NCI-H2227 (cell line): ENCODE data around the gene COPG2.
"Not testable (repeated sequence)": the region's sequence is repeated elsewhere in the genome, so short reads cannot be mapped to it uniquely, and the experiment has no call there.

Experiments used
- DNase-seq: peaks from one replicate; lab custom pipeline; 2025; ENCODE audit not compliant: unreplicated experiment; lab: John Stamatoyannopoulos, UW

The COPG2 gene

GRCh38 chr7:130649004-130649790, 19.4 kb downstream of the COPG2 start:
- no peak for DNase-seq

- no peak for DNase-seq
These were observed 20.0 kb downstream of the COPG2 start for GRCh38 chr7:130648580-130648979.

- DNase-seq = no peak
These were observed 26.2 kb downstream of the COPG2 start for GRCh38 chr7:130642383-130642782.

GRCh38 chr7:130641497-130641896, 27.1 kb downstream of the COPG2 start:
- no peak for DNase-seq

- no peak for DNase-seq
These were observed 27.5 kb downstream of the COPG2 start for GRCh38 chr7:130641040-130641439.

- no peak for DNase-seq
These were observed 29.2 kb downstream of the COPG2 start for GRCh38 chr7:130639388-130639787.

- no peak for DNase-seq
These were observed 36.4 kb downstream of the COPG2 start for GRCh38 chr7:130632111-130632510.

- DNase-seq = no peak
These were observed 39.6 kb downstream of the COPG2 start for GRCh38 chr7:130628901-130629300.

- DNase-seq = no peak
These were observed 40.8 kb downstream of the COPG2 start for GRCh38 chr7:130627775-130628174.

- no peak for DNase-seq
These were observed 45.7 kb downstream of the COPG2 start for GRCh38 chr7:130622866-130623265.

GRCh38 chr7:130615583-130615982, 53.0 kb downstream of the COPG2 start:
- no peak for DNase-seq

GRCh38 chr7:130614449-130614848, 54.1 kb downstream of the COPG2 start:
- DNase-seq = no peak

GRCh38 chr7:130611218-130611617, 57.3 kb downstream of the COPG2 start:
- DNase-seq = peak; percentile 14

GRCh38 chr7:130607066-130607465, 61.5 kb downstream of the COPG2 start:
- DNase-seq = not testable (repeated sequence)

GRCh38 chr7:130606161-130606560, 62.4 kb downstream of the COPG2 start:
- no peak for DNase-seq

GRCh38 chr7:130598056-130598455, 70.5 kb downstream of the COPG2 start:
- DNase-seq = no peak

- no peak for DNase-seq
These were observed 72.6 kb downstream of the COPG2 start for GRCh38 chr7:130595986-130596385.

- DNase-seq = peak; percentile 50
These were observed 75.5 kb downstream of the COPG2 start for GRCh38 chr7:130593033-130593432.

GRCh38 chr7:130591464-130591863, 77.1 kb downstream of the COPG2 start:
- DNase-seq = not testable (repeated sequence)

GRCh38 chr7:130585932-130586331, 82.6 kb downstream of the COPG2 start:
- not testable (repeated sequence) for DNase-seq

GRCh38 chr7:130575110-130575509, 93.4 kb downstream of the COPG2 start:
- DNase-seq = not testable (repeated sequence)

GRCh38 chr7:130570144-130570543, 98.4 kb downstream of the COPG2 start:
- DNase-seq = not testable (repeated sequence)

GRCh38 chr7:130566898-130567280, 101.7 kb downstream of the COPG2 start:
- no peak for DNase-seq
